Choroid plexus epithelial cell (primary cell): ENCODE measurements around the gene RPA3.

Source experiments
- DNase-seq: peaks from one replicate; pipeline ENCODE4 v3.0.0-alpha.2; 2010; ENCODE audit warnings: low read depth
- H3K4me3 ChIP-seq: 2 replicates; pipeline ENCODE4 v1.5.1; 2011; ENCODE audit warnings: low read depth, mild to moderate bottlenecking, control low read depth, low read length, moderate library complexity
- CTCF ChIP-seq: conservative IDR thresholded peaks from 2 replicates; pipeline ENCODE4 v1.5.1; 2011; ENCODE audit warnings: low read depth, mild to moderate bottlenecking, control low read depth, inconsistent platforms, low read length, moderate library complexity

RPA3 gene

GRCh38 chr7:7696458-7697119 is 21.8 kb downstream of the RPA3 start:
- peak; percentile 81 for DNase-seq
- TF ChIP-seq CTCF: no peak
- no peak overlapping the region for H3K4me3 ChIP-seq

- H3K4me3 ChIP-seq: no peak overlapping the region
- peak; percentile 49 for DNase-seq
- no peak for TF ChIP-seq CTCF
Observed at GRCh38 chr7:7695111-7695817, 23.1 kb downstream of the RPA3 start.

GRCh38 chr7:7694542-7694941 is 23.9 kb downstream of the RPA3 start:
- H3K4me3 ChIP-seq: no peak overlapping the region
- TF ChIP-seq CTCF: no peak
- DNase-seq: no peak

DNA sequence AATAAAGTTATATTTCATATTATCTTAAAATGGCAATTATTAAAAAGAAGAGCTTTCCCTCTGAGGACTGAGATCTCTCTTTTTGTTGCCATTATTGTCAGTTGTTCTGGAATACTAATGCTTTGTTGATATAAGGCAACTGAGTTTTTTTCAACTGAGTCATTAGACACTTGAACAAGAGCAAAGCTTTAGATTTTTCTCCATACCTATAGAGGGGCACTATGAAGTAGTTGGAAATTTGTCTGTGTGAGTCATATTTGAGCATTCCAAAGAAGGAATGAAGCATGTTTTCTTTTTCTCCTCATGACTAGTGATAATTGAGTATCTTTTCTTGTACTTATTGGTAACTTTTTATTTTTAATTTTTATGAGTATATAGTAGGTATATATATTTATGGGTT is 24.5 kb downstream of the RPA3 start:
- no peak for TF ChIP-seq CTCF
- peak; percentile 91 for DNase-seq
- H3K4me3 ChIP-seq: no peak overlapping the region

DNA sequence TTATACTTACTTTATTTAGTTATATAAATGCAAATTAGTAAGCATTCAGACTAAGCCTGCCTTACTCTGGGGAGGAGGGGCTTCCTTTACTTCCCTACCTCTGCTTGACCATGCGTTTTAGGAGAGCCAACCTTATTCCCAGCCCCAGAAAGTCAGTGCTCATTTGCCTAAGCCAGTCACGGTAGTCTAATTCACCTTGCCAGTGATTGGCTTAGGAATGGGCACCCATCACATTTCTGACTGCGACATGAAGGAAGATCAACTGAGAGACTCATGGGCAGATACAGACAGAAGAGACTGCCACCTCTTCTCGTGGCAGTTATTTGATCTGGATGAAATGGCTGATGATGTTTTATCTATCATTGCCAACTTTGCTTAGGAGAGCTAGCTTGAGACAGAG is 29.5 kb downstream of the RPA3 start:
- H3K4me3 ChIP-seq: no peak overlapping the region
- DNase-seq: no peak
- no peak for TF ChIP-seq CTCF

- no peak for TF ChIP-seq CTCF
- DNase-seq: no peak
- no peak overlapping the region for H3K4me3 ChIP-seq
Observed at GRCh38 chr7:7688310-7688709, 30.1 kb downstream of the RPA3 start.

- no peak overlapping the region for H3K4me3 ChIP-seq
- DNase-seq: no peak
- no peak for TF ChIP-seq CTCF
Observed at GRCh38 chr7:7687800-7688199, 30.6 kb downstream of the RPA3 start.
